GM12874 (cell line): ENCODE results near the gene UPP2.

Source experiments
- CTCF ChIP-seq: IDR thresholded peaks from 2 replicates; pipeline ENCODE4 v1.5.1; 2011; ENCODE audit warnings: low read depth, mild to moderate bottlenecking, control low read depth, low read length, moderate library complexity; ENCODE audit not compliant: insufficient read depth

The UPP2 gene

GRCh38 chr2:158154596-158154995 lies 52.9 kb downstream of the UPP2 start:
- TF ChIP-seq CTCF, result no peak

- TF ChIP-seq CTCF, result no peak
Observed at GRCh38 chr2:158172719-158173118, 71.0 kb downstream of the UPP2 start.

GRCh38 chr2:158174495-158174894 lies 72.8 kb downstream of the UPP2 start:
- TF ChIP-seq CTCF, result no peak

- TF ChIP-seq CTCF, result no peak
Observed at GRCh38 chr2:158174956-158175355, 73.3 kb downstream of the UPP2 start.

- no peak for TF ChIP-seq CTCF
Observed at GRCh38 chr2:158178646-158179045, 77.0 kb downstream of the UPP2 start.

- TF ChIP-seq CTCF, result 0 out of 2 replicates have a peak, but pooled peaks have one; percentile 4
Observed at GRCh38 chr2:158179660-158180059, 78.0 kb downstream of the UPP2 start.

GRCh38 chr2:158181171-158181570 lies 79.5 kb downstream of the UPP2 start:
- no peak for TF ChIP-seq CTCF
